ENCODE measurements around the gene ALPK3. TPM values are rescaled to one million over a fixed set of nuclear protein-coding genes. Genes with fewer than 3 reads are reported as not detected.

Gene ALPK3
- total RNA-seq, 1 experiment from 2014 or later: 2.0 TPM

- H4K20me1 ChIP-seq (ENCODE audit: insufficient read depth): no peaks in the 10 kb centered on the region
- H3K9ac ChIP-seq (ENCODE audit: low read length): no peak overlapping the region
- intact Hi-C loops (cut with micrococcal nuclease): loop anchor here (10.0 kb wide), 1 partner anchor 229 kb away; no protein-coding TSS in a partner anchor
- no peak overlapping the region for H3K4me2 ChIP-seq (ENCODE audit: low read length)
- ChIA-PET CTCF (interaction anchor here (0.7 to 1.5 kb wide), 2 partner anchors 55 to 105 kb away, joined by 3 to 4 read pairs; no protein-coding TSS in a partner anchor), POLR2A (no interaction called here), RAD21 (ENCODE audit: low non-redundant PET in 1 of 2, low total read pairs in 2 of 2, uncharacterized antibody in 2 of 2, unreplicated experiment in 2 of 2) (no interaction called here)
- peaks cover 8 to 23% of the 10 kb centered on the region in 2 experiments; a peak in 3 of 4 replicates for H3K4me1 ChIP-seq (ENCODE audit: control insufficient read depth in 1 of 2, insufficient read depth in 2 of 2, low read length in 2 of 2)
- no peaks in the 10 kb centered on the region for H3K36me3 ChIP-seq (ENCODE audit: control insufficient read depth in 1 of 2, insufficient read depth in 2 of 2, low read length in 2 of 2)
- H3K4me3 ChIP-seq (replicated peaks in 1 of 2; ENCODE audit: low read depth in 1 of 2, low read length in 2 of 2): no peak overlapping the region
- no peak overlapping the region for H3K27ac ChIP-seq (ENCODE audit: low read depth, low read length)
- H3K9me3 ChIP-seq (ENCODE audit: control insufficient read depth in 1 of 2, insufficient read depth in 1 of 2, low read depth in 1 of 2, low read length in 2 of 2): no peaks in the 10 kb centered on the region
- H3K79me2 ChIP-seq (ENCODE audit: insufficient read depth, low read length): no peaks in the 10 kb centered on the region
- no peaks in the 10 kb centered on the region for H3K9me2 ChIP-seq (ENCODE audit: insufficient read depth)
- no peak overlapping the region for H2AFZ ChIP-seq (ENCODE audit: low read depth, low read length, poor library complexity, severe bottlenecking)
- ATAC-seq (no peak), DNase-seq (ENCODE audit: low read depth, low spot score) (no peak)
- H3K27me3 ChIP-seq (ENCODE audit: insufficient read depth, low read length): no peaks in the 10 kb centered on the region
- BruUV-seq (replicated peaks): no TSS peak
- TF ChIP-seq REST (IDR thresholded peaks at IDR 0.05; ENCODE audit: low read depth) (no peak), ZNF274 (IDR thresholded peaks at IDR 0.05; ENCODE audit: low read depth, low read length) (no peak), FOSL1 (IDR thresholded peaks at IDR 0.05; ENCODE audit: low read depth) (no peak), JUND (IDR thresholded peaks at IDR 0.05) (no peak), ELF1 (IDR thresholded peaks at IDR 0.05; ENCODE audit: borderline replicate concordance, low read depth) (no peak), POLR2A (IDR thresholded peaks at IDR 0.05; ENCODE audit: borderline replicate concordance, extremely low read depth, insufficient read depth, insufficient read length) (no peak), CTCF (IDR thresholded peaks at IDR 0.05 in 2 of 3, conservative IDR thresholded peaks at IDR 0.05 in 1 of 3; ENCODE audit: borderline replicate concordance in 1 of 3, insufficient read depth in 1 of 3, low read depth in 2 of 3, low read length in 2 of 3) (no peak), EZH2 (IDR thresholded peaks at IDR 0.05) (no peak), EZH2phosphoT487 (IDR thresholded peaks at IDR 0.05; ENCODE audit: borderline replicate concordance) (no peak), CEBPB (IDR thresholded peaks at IDR 0.05; ENCODE audit: low read depth) (no peak), RAD21 (IDR thresholded peaks at IDR 0.05; ENCODE audit: low read depth) (no peak), TCF7L2 (IDR thresholded peaks at IDR 0.05; ENCODE audit: borderline replicate concordance, extremely low read depth, insufficient read depth, insufficient read length) (no peak), SIN3A (IDR thresholded peaks at IDR 0.05; ENCODE audit: low read depth) (no peak), MAX (IDR thresholded peaks at IDR 0.05) (no peak)
These were observed 6.2 kb downstream of the ALPK3 start for GRCh38 chr15:84823282-84823878.
